NCI-H2196 treated with DMSO at 0.1 percent for 48 hours (cell line): ENCODE data around the gene SNTB2.
A peak's percentile ranks its signal among the peaks of the same experiment; 100 is the strongest.
"Not testable (repeated sequence)": the region's sequence is repeated elsewhere in the genome, so short reads cannot be mapped to it uniquely, and the experiment has no call there.

Experiments
- DNase-seq: peaks from one replicate; lab custom pipeline; 2025; ENCODE audit not compliant: unreplicated experiment; lab: John Stamatoyannopoulos, UW

Gene SNTB2

DNA sequence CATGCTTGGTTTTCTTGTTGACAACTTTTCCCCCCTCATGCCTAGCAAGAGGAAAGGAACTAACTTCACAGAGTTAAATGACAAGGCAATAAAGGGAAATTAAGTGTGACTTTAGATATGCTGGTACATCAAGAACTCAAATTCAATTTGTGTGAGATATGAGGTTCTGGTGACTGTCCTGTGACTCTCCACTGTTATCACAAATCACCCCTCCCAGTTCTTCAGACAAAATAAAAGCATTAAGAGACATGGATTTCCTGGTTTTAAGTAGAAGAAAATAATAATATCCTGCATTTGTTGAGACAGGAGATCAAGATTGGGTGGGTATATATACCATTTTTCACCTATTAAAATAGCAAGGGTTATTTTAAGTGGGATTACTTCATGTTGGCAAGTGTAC lies 46.2 kb downstream of the SNTB2 start:
- no peak for DNase-seq

DNA sequence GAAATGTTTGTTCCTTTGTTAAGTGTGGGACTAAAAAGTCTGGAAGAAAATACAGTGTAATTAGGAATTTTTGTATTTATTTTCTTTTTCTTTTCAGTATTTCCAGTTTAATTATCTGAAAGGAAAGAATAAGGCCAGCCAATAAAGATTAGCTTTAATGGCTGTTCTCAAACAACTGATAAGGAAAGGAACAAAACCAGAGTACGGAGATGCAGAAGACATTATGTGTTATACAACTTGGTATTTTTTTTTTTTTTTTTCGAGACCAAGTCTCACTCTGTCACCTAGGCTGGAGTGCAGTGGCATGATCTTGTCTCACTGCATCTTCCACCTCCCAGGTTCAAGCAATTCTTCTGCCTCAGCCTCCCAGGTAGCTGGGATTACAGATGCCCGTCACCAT lies 47.5 kb downstream of the SNTB2 start:
- DNase-seq = no peak

DNA sequence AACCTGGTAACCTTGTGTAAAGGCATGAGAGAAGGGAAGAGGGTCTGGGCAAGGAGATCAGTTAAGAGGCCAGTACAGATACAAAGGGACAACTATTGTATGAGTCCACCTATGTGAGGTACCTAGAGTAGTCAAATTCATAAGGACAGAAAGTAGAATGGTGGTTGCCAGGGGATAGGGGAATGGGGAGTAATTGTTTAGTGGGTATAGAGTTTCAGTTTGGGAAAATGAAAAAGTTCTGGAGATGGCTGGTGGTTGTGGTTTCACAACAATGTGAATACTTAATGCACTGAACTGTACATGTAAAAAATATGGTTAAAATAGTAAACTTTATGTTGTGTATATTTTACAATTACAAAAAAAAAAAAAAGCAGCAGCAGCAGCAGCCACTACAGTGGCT lies 49.4 kb downstream of the SNTB2 start:
- DNase-seq = no peak

DNA sequence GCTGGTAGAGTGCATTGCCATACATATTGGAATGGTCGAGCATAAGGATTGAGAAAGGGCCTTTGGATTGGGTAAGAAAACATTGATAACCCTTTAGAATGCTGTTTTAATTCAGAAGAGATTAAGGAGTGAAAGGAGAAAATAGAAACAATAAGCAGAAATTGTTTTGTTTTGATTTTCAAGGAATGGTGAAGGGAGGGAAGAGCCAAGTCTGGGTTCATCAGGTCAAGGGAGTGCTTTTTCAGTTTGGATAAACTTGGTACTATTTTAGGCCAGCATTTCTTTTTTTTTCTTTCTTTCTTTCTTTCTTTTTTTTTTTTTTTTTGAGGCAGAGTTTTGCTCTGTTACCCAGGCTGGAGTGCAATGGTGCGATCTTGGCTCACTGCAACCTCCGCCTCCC lies 50.3 kb downstream of the SNTB2 start:
- no peak for DNase-seq

DNA sequence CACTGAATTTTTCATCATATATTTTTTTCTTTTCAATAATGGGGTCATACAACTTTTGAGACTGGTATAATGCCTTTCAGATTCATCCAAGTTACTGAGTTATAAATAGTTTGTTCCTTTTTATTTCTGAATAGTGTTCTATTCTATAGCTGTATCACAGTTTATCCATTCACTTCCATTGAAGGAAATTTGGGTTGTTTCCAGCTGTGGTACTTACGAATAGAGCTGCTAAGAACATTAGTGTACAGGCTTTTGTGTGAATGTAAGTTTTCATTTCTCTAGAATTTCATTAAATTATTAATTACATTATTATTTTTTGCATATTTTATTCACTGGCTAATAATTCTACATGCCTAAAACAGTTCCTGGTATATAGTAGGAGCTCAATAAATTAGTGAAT lies 52.9 kb downstream of the SNTB2 start:
- DNase-seq = no peak

DNA sequence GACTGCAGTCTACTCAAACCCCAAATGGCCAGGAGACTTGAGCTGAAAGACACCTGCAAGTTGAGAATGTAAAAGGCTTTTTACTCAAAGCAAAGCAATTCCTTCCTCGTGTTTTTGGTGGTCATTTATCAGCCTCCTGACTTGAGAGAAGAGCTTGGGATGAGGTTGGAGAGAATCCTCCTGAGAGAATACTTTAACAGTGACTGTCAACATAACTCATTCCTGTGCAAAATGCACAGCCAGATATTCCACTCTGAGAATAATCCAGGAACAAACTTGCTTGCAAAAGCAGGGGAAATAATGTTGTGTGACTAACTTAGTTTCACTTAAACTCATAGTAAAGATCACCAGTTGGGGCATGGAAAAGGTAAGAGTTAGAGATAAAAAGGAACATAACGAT lies 53.4 kb downstream of the SNTB2 start:
- no peak for DNase-seq

DNA sequence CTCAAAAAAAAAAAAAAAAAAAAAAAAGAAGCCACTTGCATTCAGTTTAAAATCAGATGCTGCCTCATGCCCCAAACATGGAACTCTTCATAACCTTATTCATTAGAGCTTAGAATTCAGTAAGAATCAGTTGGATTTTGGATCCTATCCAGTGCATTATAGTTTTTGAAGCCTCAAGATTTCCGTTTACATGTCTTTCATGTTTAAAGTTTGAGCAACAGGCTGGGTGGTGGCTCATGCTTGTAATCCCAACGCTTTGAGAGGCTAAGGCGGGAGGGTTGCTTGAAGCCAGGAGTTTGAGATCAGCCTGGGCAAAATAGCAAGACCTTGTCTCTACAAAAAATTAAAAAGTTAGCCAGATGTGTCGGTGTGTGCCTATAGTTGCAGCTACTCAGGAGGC lies 55.0 kb downstream of the SNTB2 start:
- DNase-seq = no peak

DNA sequence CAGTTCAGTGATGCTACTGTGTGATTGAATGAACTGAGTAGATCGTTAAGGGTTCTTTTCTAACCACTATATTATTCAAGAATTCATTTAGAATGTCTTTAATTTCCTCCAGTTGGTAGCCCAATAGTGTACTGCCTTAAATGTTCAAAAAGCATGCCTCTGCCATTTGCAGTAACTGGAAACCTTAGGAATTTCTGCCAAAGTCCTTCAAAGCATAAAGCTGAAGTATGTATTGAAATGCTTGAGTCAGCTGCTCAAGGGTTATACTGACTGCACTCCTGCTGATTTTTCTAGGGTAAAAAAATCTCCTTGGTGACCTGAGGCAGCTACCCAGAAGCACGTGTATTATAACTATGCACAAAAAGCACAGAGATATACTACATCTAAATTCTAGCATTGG lies 56.5 kb downstream of the SNTB2 start:
- peak; percentile 0 for DNase-seq

DNA sequence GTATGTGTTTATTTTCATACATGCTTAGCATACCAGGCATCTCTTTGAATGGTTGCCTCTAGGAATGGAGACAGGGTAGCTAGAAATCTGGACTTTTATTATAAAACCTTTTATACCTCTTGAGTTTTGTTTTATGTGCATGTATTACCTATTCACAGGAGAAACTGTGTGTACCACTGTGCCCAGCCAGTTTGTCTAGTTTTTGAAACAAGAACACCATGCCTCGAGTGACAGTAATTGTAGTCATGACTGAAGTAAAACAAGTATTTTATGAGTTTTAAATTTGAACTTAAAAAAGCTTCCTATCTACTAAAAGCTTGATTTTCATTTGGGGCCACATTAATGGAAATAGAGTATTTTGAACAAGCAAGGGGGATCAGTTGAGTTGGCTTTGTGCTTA lies 57.4 kb downstream of the SNTB2 start:
- DNase-seq = no peak

DNA sequence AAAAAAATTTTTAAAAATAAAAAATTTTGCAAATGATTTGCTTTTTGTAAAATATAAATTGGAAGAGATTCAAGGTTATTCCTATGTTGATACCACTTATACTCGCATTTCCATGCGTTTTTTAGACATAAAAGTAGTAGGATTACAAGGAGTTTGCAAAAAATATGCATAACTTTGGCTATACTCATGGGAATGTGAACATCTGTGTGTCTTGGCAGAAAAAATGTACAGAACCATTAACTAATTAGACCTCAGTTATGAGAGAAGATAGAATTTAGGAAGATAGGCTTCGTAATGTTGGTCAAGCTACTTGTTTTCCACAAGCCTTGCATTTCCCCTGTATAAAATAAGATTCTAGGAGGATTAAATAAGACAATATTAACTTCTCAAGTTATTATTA lies 63.1 kb downstream of the SNTB2 start:
- no peak for DNase-seq

DNA sequence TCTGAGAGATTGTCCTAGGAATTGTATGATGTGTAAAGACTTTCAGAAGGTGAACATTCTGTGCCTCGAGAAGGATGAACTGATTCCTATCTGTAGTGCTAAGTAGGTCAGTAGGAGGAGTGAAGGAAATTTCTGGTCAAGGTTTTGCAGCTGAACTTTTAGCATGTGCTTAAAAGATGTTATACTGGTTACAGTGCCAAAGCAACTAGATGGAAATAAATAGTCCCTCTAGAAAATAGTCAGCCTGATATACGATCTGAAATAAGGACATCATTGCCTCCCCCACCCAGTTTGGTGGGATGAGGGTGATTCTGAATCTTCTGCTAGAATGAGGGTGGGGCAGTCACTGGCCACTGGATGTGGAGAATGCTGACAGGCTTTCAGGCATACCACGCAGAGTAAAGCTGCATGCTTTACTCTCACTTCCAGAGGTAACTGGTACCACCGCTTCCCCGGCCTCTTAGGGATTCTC lies 66.9 kb downstream of the SNTB2 start:
- DNase-seq = no peak

DNA sequence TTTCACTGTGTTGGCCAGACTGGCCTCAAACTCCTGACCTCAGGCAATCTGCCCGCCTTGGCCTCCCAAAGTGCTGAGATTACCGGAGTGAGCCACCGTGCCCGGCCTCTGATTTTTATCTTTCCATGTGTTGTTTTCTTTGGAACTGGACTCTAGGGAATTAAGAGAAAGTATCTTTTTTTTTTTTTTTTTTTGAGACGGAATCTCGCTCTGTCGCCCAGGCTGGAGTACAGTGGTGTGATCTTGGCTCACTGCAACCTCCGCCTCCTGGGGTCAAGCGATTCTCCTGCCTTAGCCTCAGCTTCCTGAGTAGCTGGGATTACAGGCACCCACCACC lies 72.4 kb downstream of the SNTB2 start:
- DNase-seq = not testable (repeated sequence)

DNA sequence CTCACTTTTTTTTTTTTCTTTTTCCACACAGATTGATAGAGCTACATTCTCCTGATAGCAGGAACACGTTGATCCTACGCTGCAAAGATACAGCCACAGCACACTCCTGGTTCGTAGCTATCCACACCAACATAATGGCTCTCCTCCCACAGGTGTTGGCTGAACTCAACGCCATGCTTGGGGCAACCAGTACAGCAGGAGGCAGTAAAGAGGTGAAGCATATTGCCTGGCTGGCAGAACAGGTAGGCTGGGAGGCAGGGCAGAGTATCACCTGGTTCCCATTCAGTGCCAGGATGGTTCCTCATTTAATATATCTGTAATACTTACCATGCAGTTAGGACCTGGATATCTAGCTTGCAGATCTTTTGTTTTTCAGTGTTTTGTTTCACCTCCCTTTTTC lies 73.1 kb downstream of the SNTB2 start:
- no peak for DNase-seq

DNA sequence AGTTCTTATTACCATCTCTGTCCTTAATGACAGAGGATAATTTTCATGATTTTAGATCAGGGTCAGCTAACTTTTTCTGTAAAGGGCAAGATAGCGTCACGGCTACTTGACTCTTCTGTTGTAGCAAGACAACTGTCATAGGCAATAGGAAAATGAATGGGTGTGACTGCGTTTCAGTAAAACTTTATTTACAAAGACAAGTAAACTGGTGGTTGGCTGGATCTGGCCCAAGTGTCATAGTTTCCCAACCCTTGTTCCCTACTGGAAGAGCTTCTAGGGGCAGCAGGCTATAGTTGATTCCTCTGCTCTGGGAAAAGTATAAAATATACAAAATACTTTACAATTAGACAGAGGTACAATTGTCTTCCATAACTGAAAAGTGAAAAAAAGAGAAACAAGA lies 73.5 kb downstream of the SNTB2 start:
- no peak for DNase-seq

DNA sequence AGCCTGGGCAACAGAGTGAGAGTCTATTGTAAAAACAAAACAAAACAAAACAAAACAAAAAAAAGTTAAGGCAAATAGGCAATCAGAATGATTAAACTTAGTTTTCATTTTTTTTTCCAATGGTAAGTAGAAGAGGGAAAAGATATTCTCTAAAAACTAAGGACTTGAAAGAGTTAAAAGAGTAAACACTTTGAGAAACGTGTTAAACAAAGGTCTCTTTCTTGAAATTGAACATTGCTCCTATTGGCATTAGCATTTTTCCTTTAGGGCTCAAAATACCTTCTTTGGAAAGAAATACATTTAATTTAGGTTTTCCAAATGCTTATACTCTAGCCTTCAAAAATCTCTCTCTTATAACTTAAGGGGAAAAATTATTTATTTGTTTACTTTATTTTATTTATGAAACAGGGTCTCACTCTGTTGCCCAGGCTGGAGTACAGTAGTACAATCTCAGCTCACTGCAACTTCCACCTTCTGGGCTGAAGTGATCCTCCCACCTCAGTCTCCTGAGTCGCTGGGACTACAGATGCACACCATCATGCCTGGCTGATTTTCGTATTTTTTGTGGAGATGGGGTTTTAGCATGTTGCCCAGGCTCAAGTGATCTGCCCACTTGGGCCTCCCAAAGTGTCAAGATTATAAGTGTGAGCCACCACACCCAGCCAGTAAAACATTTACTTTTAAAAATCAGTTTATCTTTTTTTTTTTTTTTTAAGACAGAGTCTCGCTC lies 79.5 kb downstream of the SNTB2 start:
- DNase-seq = no peak

DNA sequence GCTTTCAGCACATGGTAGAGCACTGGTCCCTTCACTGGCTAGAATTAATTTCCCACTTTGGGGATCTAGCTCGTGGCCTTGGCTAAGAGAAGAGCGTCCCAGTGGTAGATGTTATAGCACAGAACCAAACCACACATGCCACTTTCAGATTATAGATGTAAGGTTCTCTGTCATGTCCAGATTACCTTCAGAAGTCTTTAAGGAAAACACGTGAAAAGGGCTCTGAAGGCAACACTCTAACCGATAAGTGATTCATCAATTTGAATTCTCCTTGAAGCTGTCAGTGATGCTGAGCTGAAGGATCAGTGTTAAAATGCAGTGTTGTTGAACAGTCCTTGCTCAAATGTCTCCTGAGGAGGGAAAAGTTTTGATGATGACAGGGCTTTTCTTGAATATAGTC lies 80.7 kb downstream of the SNTB2 start:
- DNase-seq = no peak

DNA sequence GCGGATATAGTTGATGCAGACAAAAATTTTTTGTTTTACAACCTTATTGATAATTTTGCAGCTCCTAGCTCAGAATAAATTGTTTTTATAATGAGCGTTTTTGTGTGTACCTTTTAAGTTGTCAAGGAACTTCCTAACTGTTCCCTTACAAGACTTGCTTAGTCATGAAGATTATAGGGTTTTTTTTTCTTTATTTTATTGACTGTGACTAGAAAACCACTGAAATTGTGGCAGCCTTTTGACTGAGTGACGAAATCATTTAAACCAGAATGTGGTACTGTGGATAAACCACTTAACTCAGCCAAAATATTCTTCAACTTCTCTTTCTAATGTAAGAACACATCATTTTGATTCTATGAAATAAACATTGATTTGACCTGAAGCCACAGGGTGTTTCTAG lies 83.4 kb downstream of the SNTB2 start:
- DNase-seq = no peak

DNA sequence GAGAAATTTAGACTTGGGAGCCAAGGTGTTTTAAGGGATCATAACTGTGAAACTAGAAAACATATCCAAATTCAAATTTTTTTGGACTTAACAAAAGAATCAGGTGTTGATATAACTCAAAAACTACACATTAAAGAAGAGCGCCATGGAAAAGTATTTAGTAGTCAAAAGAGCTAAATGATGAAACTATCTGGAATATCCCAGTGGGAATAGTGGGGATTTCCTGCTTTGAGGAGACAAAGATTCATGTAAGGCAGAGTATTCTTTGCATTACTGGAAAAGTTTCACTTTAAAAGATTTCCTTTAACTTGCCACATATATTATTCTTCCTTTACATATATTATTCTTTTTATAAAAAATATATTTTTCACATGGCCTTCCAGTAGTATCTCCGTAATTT lies 83.9 kb downstream of the SNTB2 start:
- no peak for DNase-seq

DNA sequence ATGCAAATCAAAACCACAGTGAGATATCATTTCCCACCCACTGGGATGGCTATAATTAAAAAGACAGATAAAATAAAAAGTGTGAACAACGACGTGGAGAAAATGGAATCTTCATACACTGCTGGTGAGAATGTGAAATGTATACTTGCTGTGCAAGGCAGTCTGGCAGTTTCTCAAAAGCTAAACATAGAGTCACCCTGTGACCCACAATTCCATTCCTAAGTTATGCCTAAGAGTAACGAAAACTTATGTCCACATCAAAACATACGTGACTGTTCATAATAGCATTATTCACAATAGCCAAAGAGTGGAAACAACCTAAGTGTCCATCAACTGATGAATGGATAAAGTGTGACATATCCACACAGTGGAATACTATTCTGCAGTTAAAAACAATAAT lies 86.0 kb downstream of the SNTB2 start:
- DNase-seq = no peak

DNA sequence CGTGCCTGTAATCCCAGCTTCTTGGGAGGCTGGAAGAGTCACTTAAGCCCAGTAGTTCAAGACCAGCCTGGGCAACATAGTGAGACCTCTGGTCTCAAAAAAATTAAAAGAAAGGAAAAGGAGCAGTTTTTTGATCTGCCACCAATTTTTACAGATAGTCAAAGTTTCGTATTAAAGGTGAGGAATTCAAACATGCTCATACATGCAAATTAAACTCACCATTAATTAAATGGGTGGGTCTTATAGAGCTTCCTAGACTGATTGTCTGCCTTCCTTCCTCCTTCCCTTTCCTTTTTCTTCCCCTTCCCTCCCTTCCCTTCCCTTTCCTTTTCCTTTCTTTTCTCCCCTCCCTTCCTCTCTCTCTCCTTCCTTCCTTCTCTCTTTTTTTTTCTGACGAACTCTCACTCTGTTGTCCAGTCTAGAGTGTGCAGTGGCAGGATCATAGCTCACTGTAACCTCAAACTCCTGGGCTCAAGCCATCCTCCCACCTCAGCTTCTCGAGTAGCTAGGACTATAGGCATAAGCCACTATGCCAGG lies 87.8 kb downstream of the SNTB2 start:
- no peak for DNase-seq

DNA sequence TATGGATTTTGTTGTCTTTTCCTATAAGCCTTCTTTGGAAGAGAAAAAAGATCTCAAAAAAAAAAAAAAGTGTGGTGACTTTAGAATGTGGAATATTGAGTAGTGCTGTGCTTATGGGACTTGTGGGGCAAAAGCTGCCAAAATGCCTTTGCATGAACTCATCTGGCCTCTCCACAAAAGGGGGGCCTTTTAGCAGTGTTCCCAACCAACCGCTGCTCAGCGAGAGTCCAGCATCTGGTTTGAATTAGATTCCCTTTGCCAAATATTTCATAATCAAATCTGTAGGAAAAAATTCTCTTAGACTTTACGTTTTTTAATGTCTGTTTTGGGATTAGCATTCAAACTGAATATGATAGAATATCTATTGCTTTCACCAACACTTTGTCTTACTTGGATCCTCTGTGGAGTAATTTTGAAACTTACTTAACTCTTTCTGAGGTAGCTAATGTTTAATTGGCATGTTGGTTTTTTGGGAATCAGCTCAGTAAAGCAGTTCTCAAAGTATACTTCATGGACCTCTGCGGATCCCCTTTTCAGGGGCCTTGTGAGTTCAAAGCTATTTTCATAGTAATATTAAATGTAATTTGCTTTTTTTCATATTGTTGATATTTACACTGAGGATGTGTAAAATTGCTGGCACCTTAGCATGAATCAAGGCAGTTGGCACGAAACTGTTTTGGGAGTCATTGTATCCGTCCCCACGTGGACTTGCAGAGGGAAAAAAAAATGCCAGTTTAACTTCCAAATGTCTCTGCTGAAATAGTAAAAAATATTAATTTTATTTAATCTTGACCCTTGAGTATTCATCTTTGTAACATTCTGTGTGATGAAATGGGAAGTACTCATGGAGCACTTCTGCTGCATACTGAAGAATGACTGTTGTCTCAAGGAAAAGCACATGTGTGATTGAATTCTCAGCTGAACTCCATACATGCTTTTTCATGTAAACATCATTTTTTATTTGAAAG lies 89.5 kb downstream of the SNTB2 start:
- DNase-seq = no peak

DNA sequence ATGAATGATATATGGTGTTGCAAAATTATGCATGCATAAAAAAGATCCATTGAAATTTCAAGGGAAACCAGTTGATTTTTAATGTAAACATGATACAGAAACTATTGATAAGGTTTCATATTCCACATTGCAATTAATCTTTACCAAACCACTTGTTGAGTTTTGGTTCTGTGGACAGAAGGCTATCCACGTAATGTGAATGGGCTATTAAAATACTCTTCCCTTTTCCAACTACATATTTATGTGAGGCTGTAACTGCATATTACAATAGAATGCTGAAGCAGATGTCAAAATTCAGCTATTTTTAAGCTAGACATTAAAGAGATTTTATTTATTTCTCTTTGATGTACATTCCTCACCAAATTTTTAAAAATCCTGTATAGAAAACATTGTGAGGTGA lies 90.4 kb downstream of the SNTB2 start:
- DNase-seq = no peak
